PC-9 (cell line): Measurements from ENCODE around the gene PHACTR1.

Experiments used
- EZH2 ChIP-seq: fragments of 200-600 bp; sonication (generic); IDR thresholded peaks from 2 replicates; pipeline ENCODE4 v1.8.0; 2017; ENCODE audit warnings: antibody characterized with exemption, low read depth
- TF ChIP-seq, protein P1 (sequence below): fragments of 200-600 bp; sonication (generic); conservative IDR thresholded peaks from 2 replicates; pipeline ENCODE4 v1.6.1; 2017; ENCODE audit warnings: mixed run types, antibody characterized with exemption, mild to moderate bottlenecking, moderate library complexity

DNA sequence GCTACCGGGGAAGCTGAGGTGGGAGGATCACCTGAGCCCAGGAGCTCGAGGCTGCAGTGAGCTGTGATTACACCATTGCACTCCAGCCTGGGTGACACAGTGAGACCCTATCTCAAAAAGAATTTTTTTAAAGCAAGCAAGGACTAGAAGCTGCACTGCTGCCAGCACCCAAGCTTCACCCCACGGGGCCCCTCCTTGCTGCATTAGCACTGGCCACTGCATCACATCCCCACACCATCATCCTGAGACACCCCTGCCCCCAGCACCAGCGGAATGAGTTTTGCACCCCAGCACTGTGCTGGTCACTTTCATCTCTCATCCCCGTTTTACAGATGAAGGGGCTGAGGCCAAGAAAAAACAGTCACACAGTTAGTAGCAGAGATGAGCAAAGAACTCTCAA, 580.8 kb downstream of the PHACTR1 start:
- TF ChIP-seq, protein P1, sequence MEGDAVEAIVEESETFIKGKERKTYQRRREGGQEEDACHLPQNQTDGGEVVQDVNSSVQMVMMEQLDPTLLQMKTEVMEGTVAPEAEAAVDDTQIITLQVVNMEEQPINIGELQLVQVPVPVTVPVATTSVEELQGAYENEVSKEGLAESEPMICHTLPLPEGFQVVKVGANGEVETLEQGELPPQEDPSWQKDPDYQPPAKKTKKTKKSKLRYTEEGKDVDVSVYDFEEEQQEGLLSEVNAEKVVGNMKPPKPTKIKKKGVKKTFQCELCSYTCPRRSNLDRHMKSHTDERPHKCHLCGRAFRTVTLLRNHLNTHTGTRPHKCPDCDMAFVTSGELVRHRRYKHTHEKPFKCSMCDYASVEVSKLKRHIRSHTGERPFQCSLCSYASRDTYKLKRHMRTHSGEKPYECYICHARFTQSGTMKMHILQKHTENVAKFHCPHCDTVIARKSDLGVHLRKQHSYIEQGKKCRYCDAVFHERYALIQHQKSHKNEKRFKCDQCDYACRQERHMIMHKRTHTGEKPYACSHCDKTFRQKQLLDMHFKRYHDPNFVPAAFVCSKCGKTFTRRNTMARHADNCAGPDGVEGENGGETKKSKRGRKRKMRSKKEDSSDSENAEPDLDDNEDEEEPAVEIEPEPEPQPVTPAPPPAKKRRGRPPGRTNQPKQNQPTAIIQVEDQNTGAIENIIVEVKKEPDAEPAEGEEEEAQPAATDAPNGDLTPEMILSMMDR: no peak
- TF ChIP-seq EZH2: no peak
